HG02571 (cell line): Measurements from ENCODE around the gene KASH5.
"Not testable (repeated sequence)": the region's sequence is repeated elsewhere in the genome, so short reads cannot be mapped to it uniquely, and the experiment has no call there.

ENCODE experiments used
- ATAC-seq: cut with Tn5 transposase; IDR thresholded peaks from one replicate; pipeline ENCODE4 v1.9.1; 2021; ENCODE audit warnings: mild to moderate bottlenecking, moderate library complexity; ENCODE audit not compliant: unreplicated experiment

Gene KASH5

DNA sequence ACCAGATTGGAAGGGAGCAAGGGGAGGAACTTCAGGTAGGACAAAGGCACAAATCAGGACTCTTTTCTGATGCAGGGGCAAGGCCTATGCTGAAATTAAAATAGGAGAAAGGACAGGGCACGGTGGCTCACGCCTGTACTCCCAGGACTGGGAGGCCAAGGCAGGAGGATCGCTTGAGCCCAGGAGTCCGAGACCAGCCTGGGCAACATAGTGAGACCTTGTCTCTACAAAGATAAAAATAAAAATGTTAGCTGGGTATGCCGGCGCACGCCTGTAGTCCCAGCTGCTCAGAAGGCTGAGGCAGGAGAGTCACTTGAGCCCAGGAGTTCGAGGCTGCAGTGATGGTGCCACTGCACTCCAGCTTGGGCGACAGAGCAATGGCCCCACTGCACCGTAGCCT is 47.6 kb downstream of the KASH5 start:
- no peak for ATAC-seq

GRCh38 chr19:49436381-49437017 is 48.5 kb downstream of the KASH5 start:
- ATAC-seq, result no peak

DNA sequence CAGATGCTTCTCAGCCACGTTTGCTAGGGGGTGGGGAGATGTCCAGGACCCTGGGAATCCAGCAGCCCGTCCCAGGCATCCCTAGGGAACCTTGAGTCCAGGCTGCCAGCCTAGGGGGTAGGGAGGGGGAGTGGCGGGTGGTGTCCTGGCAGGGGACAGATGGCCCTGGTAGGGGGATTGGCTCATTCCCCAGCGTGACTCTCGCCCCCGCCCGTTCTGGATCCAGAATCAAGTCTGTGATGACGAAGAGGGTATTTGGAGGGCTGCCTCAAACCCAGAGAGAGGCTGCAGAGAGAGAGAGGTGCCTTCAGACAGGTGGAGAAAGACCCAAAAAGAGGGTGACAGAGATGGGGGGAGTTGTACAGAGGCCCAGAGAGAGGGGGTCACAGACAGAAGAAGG is 49.2 kb downstream of the KASH5 start:
- no peak for ATAC-seq

DNA sequence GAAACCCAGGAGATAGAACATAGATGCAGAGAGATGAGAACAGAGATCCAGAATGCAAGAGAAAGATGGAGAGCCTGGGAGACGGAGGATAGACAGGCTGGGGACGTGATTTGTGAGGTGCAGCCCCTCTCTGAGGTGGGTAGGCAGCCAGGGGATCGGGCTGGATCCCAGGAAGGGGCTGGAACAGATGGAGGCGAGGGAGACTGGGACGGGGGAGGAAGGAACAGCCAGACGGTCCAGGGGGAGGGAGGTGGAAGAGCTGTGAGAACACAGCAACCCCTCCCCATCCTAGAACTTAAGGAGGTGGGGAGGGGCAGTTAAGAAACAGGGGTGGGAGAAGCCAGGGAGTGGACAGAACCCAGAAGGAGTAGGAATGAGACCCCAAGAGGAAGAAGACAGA is 50.2 kb downstream of the KASH5 start:
- no peak for ATAC-seq

- no peak for ATAC-seq
Observed at GRCh38 chr19:49439836-49440235, 51.8 kb downstream of the KASH5 start.

- ATAC-seq, result no peak
Observed at GRCh38 chr19:49440439-49441209, 52.6 kb downstream of the KASH5 start.

- ATAC-seq, result no peak
Observed at GRCh38 chr19:49441210-49441959, 53.3 kb downstream of the KASH5 start, which contains the start of gene SLC17A7. Gene SLC17A7, minus strand, starts transcription at chr19:49441527. Its CDS starts 148 bp downstream, at chr19:49441379.

GRCh38 chr19:49441960-49442350 is 53.9 kb downstream of the KASH5 start:
- no peak for ATAC-seq

- ATAC-seq, result no peak
Observed at GRCh38 chr19:49442354-49442753, 54.3 kb downstream of the KASH5 start.

DNA sequence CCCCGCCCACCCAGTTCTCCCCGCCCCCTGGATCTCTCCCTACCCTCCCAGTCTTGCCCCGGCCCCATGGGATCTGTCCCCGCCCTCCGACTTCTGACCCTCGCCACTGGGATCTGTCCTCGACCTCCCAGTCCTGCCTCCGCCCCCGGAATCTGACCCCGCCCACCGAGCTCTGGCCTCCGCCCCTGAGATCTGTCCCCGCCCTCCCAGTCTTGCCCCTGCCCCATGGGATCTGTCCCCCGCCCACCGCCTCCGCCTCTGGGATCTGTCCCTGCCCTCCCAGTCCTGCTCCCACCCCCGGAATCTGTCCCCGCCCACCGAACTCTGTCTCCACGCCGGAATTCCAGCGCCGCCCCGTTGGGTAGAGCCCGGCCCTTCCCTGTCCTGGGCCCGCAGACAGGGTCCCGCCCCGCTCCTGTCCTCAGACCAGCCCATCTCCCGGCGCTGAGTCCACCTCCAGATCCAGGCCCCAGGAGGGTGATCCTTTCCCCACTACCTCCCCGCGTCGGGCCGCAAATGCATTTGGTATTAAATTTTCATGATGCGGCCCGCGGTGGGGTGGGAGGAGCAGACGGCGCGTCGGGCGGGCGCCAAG is 54.8 kb downstream of the KASH5 start:
- peak; percentile 15 for ATAC-seq

DNA sequence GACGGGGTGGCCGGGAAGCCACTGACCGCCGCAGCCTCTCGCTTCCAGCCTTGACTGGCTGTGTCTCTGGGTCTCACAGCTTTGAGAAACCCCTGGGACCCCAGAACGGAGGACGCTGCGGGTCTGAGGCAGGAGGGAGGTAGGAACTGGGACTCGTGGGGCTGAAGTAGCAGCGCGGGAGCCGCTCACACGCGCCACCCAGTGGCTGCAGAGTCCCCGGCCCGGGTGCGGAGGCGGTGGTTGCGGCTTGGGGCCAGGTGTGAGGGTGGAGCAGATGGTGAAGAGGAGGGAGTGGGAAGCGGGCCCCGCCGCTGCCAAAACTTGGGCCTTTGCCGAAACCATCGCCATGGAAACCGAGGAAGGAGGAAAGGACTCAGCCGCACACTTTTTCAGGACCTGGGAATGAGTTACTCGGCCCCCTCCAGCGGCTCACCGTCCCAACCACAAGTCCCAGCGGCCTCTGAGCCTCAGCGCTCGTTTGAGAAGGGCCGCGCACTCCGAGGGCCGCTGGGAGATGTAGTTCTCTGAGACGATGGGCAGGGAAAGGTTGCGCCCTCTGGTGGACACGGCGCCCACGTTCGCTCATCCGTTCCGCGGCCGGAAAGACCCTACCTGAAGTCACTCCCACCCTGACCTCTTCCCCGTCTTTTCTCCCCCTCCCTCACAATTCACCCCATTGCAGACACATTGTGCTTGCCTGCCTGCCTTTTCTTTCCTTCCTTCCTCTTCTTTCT is 55.5 kb downstream of the KASH5 start:
- ATAC-seq, result peak; percentile 64

- ATAC-seq, result not testable (repeated sequence)
Observed at GRCh38 chr19:49444100-49444700, 56.2 kb downstream of the KASH5 start.

- no peak for ATAC-seq
Observed at GRCh38 chr19:49445997-49446396, 57.9 kb downstream of the KASH5 start.

- no peak for ATAC-seq
Observed at GRCh38 chr19:49447485-49448431, 59.7 kb downstream of the KASH5 start.

DNA sequence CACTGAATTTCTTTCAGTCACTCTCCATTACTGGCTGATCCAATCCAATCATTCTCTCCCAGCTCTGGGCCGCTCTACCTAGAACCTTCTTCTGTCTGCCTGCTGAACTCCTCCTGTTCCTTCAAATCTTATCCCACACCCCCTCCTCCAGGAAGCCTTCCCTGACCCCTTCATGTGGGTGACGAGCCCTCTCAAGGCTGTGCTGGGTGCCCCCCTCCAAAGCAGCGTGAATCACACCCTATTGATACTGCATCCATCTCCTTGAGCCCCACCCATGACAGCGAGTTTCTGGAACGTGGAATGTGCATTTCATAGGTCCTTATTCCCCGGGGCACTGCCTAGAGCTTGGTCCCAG is 60.4 kb downstream of the KASH5 start:
- no peak for ATAC-seq

DNA sequence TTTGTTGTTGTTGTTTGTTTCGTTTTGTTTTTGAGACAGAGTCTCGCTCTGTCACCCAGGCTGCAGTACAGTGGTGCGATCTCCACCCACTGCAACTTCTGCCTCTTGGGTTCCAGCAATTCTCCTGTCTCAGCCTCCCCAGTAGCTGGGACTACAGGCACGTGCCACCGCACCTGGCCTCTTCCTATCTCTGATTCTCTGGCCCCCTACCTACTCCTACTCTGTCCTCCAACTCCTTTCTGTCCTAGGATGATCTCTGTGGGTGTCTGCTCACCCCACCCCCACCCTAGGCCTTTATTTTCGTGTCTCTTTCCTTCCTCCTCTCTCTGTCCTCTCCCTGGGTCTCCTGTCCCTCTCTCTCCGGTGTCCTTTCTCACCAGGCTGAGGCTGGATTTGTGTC is 62.4 kb downstream of the KASH5 start:
- no peak for ATAC-seq

- peak; percentile 55 for ATAC-seq
Observed at GRCh38 chr19:49451430-49452181, 63.6 kb downstream of the KASH5 start, which contains the start of gene PIH1D1. Gene PIH1D1, minus strand, starts transcription at chr19:49451814. Its CDS starts 240 bp downstream, at chr19:49451574.

DNA sequence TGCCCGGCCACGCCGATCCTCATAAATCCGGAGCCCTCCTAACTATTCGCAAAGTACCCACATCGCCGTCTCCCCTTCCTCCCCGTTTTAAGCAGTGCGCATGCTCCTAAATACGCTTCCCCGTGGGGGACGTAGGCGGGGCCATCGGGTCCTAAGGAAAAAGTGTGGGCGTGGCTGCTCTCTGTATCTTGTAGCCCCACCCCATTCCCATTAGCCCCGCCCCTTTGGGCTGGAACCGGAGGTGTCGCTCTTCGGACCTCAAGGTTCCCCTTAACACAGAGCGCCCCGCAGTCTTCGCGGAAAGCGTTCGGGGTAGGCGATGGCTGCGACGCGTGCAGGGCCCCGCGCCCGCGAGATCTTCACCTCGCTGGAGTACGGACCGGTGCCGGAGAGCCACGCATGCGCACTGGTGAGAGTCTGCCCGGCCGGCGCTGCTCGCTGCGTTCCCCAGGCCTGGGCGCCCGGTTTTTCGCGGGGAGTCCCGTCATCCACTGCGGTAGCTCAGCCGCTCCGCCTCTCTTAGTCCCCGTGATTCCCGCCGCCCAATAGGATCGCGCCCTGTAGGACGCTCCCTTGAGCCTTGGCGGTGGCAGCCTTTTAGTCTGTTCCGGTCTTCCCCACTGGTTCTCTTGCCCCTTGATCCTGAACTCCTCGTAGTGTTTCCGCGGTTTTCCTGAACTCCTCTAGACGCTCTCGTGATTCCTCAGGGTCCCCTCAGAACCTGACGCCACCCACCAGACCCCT is 65.1 kb downstream of the KASH5 start, which contains the start of gene ALDH16A1:
Gene ALDH16A1, plus strand, starts transcription at position 213 of the 744 bp plus-strand sequence. Its CDS starts 107 bp downstream, at position 320.
- peak; percentile 77 for ATAC-seq
